Endothelial cell (in vitro differentiated cells): ENCODE measurements around the gene G2E3. TPM values are rescaled to one million over a fixed set of nuclear protein-coding genes. Genes with fewer than 3 reads are reported as not detected.
"Not testable (repeated sequence)": the region's sequence is repeated elsewhere in the genome, so short reads cannot be mapped to it uniquely, and the experiment has no call there.

Experiments
- DNase-seq: peaks from one replicate; pipeline ENCODE4 v3.0.0; 2021; ENCODE audit warnings: low spot score
- H3K27ac Mint-ChIP-seq: one replicate; pipeline ENCODE4 v1.8.0; 2021; ENCODE audit warnings: mixed read lengths, inconsistent platforms; ENCODE audit not compliant: unreplicated experiment
- H3K27me3 Mint-ChIP-seq: one replicate; pipeline ENCODE4 v1.8.0; 2021; ENCODE audit warnings: mild to moderate bottlenecking, moderate library complexity, mixed read lengths, inconsistent platforms; ENCODE audit not compliant: unreplicated experiment
- H3K36me3 Mint-ChIP-seq: one replicate; pipeline ENCODE4 v1.8.0; 2021; ENCODE audit warnings: mild to moderate bottlenecking, low read depth, mixed read lengths, inconsistent platforms; ENCODE audit not compliant: unreplicated experiment
- H3K4me1 Mint-ChIP-seq: one replicate; pipeline ENCODE4 v1.8.0; 2021; ENCODE audit warnings: mild to moderate bottlenecking, mixed read lengths, inconsistent platforms; ENCODE audit not compliant: unreplicated experiment
- H3K4me3 Mint-ChIP-seq: one replicate; pipeline ENCODE4 v1.8.0; 2021; ENCODE audit warnings: mild to moderate bottlenecking, mixed read lengths, inconsistent platforms; ENCODE audit not compliant: unreplicated experiment
- H3K9me3 Mint-ChIP-seq: one replicate; pipeline ENCODE4 v1.8.0; 2021; ENCODE audit warnings: mixed read lengths, inconsistent platforms; ENCODE audit not compliant: unreplicated experiment
- total RNA-seq: library from RNA; stranded (reverse); fragmentation: NEBNext Ultra II Directional; extraction: Animal tissue kit (Norgen Biotek cat#: 25700); gene quantifications from one replicate; pipeline ENCODE4 v1.2.1, GENCODE V29; 2021; ENCODE audit not compliant: unreplicated experiment
- TF ChIP-seq, protein P1 (sequence below): fragments of 200-600 bp; sonication (generic); IDR thresholded peaks from one replicate; pipeline ENCODE4 v1.5.0; 2021; ENCODE audit warnings: antibody characterized with exemption; ENCODE audit not compliant: unreplicated experiment

Gene G2E3
- total RNA-seq, 1 donor from 2014 or later = 23.9 TPM

GRCh38 chr14:30623412-30624131 lies 64.6 kb downstream of the G2E3 start:
- Mint-ChIP-seq H3K27ac (no peak overlapping the region), H3K4me1 (peaks cover 16% of the 10 kb centered on the region), H3K36me3 (no peaks in the 10 kb centered on the region), H3K9me3 (no peaks in the 10 kb centered on the region), H3K4me3 (no peak overlapping the region), H3K27me3 (peaks cover 5% of the 10 kb centered on the region)
- DNase-seq = no peak
- TF ChIP-seq, protein P1, sequence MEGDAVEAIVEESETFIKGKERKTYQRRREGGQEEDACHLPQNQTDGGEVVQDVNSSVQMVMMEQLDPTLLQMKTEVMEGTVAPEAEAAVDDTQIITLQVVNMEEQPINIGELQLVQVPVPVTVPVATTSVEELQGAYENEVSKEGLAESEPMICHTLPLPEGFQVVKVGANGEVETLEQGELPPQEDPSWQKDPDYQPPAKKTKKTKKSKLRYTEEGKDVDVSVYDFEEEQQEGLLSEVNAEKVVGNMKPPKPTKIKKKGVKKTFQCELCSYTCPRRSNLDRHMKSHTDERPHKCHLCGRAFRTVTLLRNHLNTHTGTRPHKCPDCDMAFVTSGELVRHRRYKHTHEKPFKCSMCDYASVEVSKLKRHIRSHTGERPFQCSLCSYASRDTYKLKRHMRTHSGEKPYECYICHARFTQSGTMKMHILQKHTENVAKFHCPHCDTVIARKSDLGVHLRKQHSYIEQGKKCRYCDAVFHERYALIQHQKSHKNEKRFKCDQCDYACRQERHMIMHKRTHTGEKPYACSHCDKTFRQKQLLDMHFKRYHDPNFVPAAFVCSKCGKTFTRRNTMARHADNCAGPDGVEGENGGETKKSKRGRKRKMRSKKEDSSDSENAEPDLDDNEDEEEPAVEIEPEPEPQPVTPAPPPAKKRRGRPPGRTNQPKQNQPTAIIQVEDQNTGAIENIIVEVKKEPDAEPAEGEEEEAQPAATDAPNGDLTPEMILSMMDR = no peak

- H3K27me3 Mint-ChIP-seq = peaks cover 5% of the 10 kb centered on the region
- H3K4me1 Mint-ChIP-seq = peaks cover 16% of the 10 kb centered on the region
- no peak overlapping the region for H3K4me3 Mint-ChIP-seq
- DNase-seq = no peak
- TF ChIP-seq, protein P1 = no peak
- no peaks in the 10 kb centered on the region for H3K36me3 Mint-ChIP-seq
- H3K9me3 Mint-ChIP-seq = no peaks in the 10 kb centered on the region
- no peak overlapping the region for H3K27ac Mint-ChIP-seq
Observed at GRCh38 chr14:30624132-30624423, 65.1 kb downstream of the G2E3 start.

GRCh38 chr14:30625533-30625932 lies 66.6 kb downstream of the G2E3 start:
- Mint-ChIP-seq H3K4me1 (peaks cover 16% of the 10 kb centered on the region), H3K4me3 (no peak overlapping the region), H3K27ac (no peak overlapping the region), H3K9me3 (no peaks in the 10 kb centered on the region), H3K27me3 (peaks cover 5% of the 10 kb centered on the region), H3K36me3 (no peaks in the 10 kb centered on the region)
- no peak for DNase-seq
- TF ChIP-seq, protein P1 = no peak

DNA sequence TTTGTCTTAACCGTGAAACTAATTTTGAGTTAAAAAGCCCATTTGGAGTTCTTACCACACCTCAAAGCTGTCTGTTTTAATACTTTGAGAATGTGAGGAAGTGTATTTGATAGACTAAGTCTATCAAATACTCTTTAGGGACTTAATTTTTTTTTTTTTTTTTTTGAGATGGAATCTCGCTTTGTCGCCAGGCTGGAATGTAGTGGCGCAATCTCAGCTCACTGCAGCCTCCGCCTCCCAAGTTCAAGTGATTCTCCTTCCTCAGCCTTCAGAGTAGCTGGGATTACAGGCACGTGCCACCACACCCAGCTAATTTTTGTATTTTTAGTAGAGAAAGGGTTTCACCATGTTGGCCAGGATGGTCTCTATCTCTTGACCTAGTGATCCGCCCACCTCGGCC lies 70.5 kb downstream of the G2E3 start:
- H3K4me1 Mint-ChIP-seq, H3K4me3 Mint-ChIP-seq, H3K9me3 Mint-ChIP-seq, H3K36me3 Mint-ChIP-seq, H3K27ac Mint-ChIP-seq, H3K27me3 Mint-ChIP-seq, DNase-seq: not testable (repeated sequence)

DNA sequence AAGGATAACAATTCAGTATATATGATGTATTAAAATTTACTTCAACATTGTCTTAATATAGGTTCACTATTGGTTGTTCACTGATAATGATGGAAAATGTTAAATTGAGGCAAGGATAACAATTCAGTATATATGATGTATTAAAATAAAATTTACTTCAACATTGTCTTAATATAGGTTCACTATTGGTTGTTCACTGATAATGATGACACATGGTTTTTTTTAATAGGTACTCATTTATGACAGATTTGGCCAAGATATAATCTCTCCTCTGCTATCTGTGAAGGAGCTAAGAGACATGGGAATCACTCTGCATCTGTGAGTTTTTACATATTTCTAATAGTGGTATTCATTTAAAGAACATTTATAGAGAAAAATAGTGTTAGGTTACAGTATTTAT lies 71.3 kb downstream of the G2E3 start:
- DNase-seq = no peak
- TF ChIP-seq, protein P1 = no peak
- Mint-ChIP-seq H3K27ac (no peak overlapping the region), H3K9me3 (no peaks in the 10 kb centered on the region), H3K36me3 (no peaks in the 10 kb centered on the region), H3K27me3 (no peaks in the 10 kb centered on the region), H3K4me1 (no peaks in the 10 kb centered on the region), H3K4me3 (no peak overlapping the region)

GRCh38 chr14:30632730-30633129 lies 73.8 kb downstream of the G2E3 start:
- DNase-seq = no peak
- H3K9me3 Mint-ChIP-seq = no peaks in the 10 kb centered on the region
- H3K4me3 Mint-ChIP-seq = no peak overlapping the region
- H3K27me3 Mint-ChIP-seq = no peaks in the 10 kb centered on the region
- H3K27ac Mint-ChIP-seq = no peak overlapping the region
- H3K4me1 Mint-ChIP-seq = no peaks in the 10 kb centered on the region
- TF ChIP-seq, protein P1 = no peak
- H3K36me3 Mint-ChIP-seq = no peaks in the 10 kb centered on the region
